ENCODE measurements around the gene ST6GAL2.

ST6GAL2 gene

GRCh38 chr2:106885971-106886915, at the start of gene ST6GAL2:
Gene ST6GAL2 (minus strand): TSS chr2:106886167. CDS start chr2:106843977, 42,190 bp downstream.
- DNase-seq (ENCODE audit: insufficient read length, low spot score) (no peak), FAIRE-seq (no peak)

GRCh38 chr2:106932644-106933043, 46.7 kb upstream of the ST6GAL2 start:
- DNase-seq (ENCODE audit: insufficient read length, low spot score) (no peak), FAIRE-seq (no peak)

- no peak for DNase-seq (ENCODE audit: insufficient read length, low spot score)
- FAIRE-seq, result no peak
Measured at GRCh38 chr2:106931717-106932335, 45.9 kb upstream of the ST6GAL2 start.

- no peak for DNase-seq (ENCODE audit: insufficient read length, low spot score)
- FAIRE-seq, result no peak
Measured at GRCh38 chr2:106921451-106921850, 35.5 kb upstream of the ST6GAL2 start.

- DNase-seq (ENCODE audit: insufficient read length, low spot score), result no peak
- no peak for FAIRE-seq
Measured at GRCh38 chr2:106919012-106919411, 33.0 kb upstream of the ST6GAL2 start.

GRCh38 chr2:106904242-106904641, 18.3 kb upstream of the ST6GAL2 start:
- FAIRE-seq (no peak), DNase-seq (ENCODE audit: insufficient read length, low spot score) (no peak)

- no peak for FAIRE-seq
- DNase-seq (ENCODE audit: insufficient read length, low spot score), result no peak
Measured at GRCh38 chr2:106899786-106900530, 14.0 kb upstream of the ST6GAL2 start.

GRCh38 chr2:106894545-106894944, 8.6 kb upstream of the ST6GAL2 start:
- FAIRE-seq, result no peak

GRCh38 chr2:106892048-106892447, 6.1 kb upstream of the ST6GAL2 start:
- FAIRE-seq (no peak), DNase-seq (ENCODE audit: insufficient read length, low spot score) (no peak)

More at GRCh38 chr2:106894545-106894944, 8.6 kb upstream of the ST6GAL2 start:
- DNase-seq (ENCODE audit: insufficient read length, low spot score), result no peak

GRCh38 chr2:106890606-106891005, 4.6 kb upstream of the ST6GAL2 start:
- DNase-seq (ENCODE audit: insufficient read length, low spot score) (no peak), FAIRE-seq (no peak)

GRCh38 chr2:106886916-106887758, 1.2 kb upstream of the ST6GAL2 start:
- FAIRE-seq (no peak), DNase-seq (ENCODE audit: insufficient read length, low spot score) (no peak)

- no peak for FAIRE-seq
- DNase-seq (ENCODE audit: insufficient read length, low spot score), result no peak
Measured at GRCh38 chr2:106885329-106885728, 638 bp downstream of the ST6GAL2 start.

GRCh38 chr2:106882673-106883072, 3.3 kb downstream of the ST6GAL2 start:
- DNase-seq (ENCODE audit: insufficient read length, low spot score) (no peak), FAIRE-seq (no peak)

GRCh38 chr2:106878206-106878605, 7.8 kb downstream of the ST6GAL2 start:
- no peak for FAIRE-seq
- DNase-seq (ENCODE audit: insufficient read length, low spot score), result no peak

GRCh38 chr2:106876699-106877098, 9.3 kb downstream of the ST6GAL2 start:
- no peak for DNase-seq (ENCODE audit: insufficient read length, low spot score)
- FAIRE-seq, result no peak

- no peak for FAIRE-seq
- no peak for DNase-seq (ENCODE audit: insufficient read length, low spot score)
Measured at GRCh38 chr2:106869512-106870275, 16.3 kb downstream of the ST6GAL2 start.

GRCh38 chr2:106868275-106868674, 17.7 kb downstream of the ST6GAL2 start:
- FAIRE-seq (no peak), DNase-seq (ENCODE audit: insufficient read length, low spot score) (no peak)

GRCh38 chr2:106867196-106867953, 18.6 kb downstream of the ST6GAL2 start:
- DNase-seq (ENCODE audit: insufficient read length, low spot score) (no peak), FAIRE-seq (no peak)

GRCh38 chr2:106866641-106867040, 19.3 kb downstream of the ST6GAL2 start:
- no peak for FAIRE-seq

More at GRCh38 chr2:106866641-106867040, 19.3 kb downstream of the ST6GAL2 start:
- DNase-seq (ENCODE audit: insufficient read length, low spot score), result no peak

All from HTR-8/SVneo (cell line).